Lower lobe of right lung (tissue), 2 donors: ENCODE measurements around the gene POLDIP3. TPM values are rescaled to one million over a fixed set of nuclear protein-coding genes. Genes with fewer than 3 reads are reported as not detected.

ENCODE experiments used
- ATAC-seq, 2 donors: fragments of 200-7000 bp; cut with Tn5 transposase; one replicate each; pipeline ENCODE4 v1.9.1; 2020 to 2022; ENCODE audit warnings: mild to moderate bottlenecking in 2 of 2, moderate library complexity in 2 of 2
- DNase-seq: peaks from one replicate; pipeline ENCODE4 v3.0.0-alpha.2; 2020
- H3K27ac ChIP-seq: fragments of 200-600 bp; one replicate; pipeline ENCODE4 v1.8.0; 2022
- H3K27me3 ChIP-seq: fragments of 200-600 bp; one replicate; pipeline ENCODE4 v1.8.0; 2022; ENCODE audit warnings: low read depth
- H3K36me3 ChIP-seq: fragments of 200-600 bp; one replicate; pipeline ENCODE4 v1.8.0; 2022; ENCODE audit warnings: mild to moderate bottlenecking
- H3K4me1 ChIP-seq: fragments of 200-600 bp; one replicate; pipeline ENCODE4 v1.8.0; 2022
- H3K4me3 ChIP-seq: fragments of 200-600 bp; one replicate; pipeline ENCODE4 v1.8.0; 2022; ENCODE audit warnings: mild to moderate bottlenecking
- H3K9me3 ChIP-seq: fragments of 200-600 bp; one replicate; pipeline ENCODE4 v1.8.0; 2022
- CTCF ChIP-seq: fragments of 200-600 bp; IDR thresholded peaks from one replicate; pipeline ENCODE4 v1.8.0; 2022; ENCODE audit warnings: antibody characterized with exemption, mild to moderate bottlenecking
- intact Hi-C: fragments of 100-400 bp; cut with DNase I; formaldehyde crosslinking; loops from one replicate; pipeline ENCODE4 v1.11.0; 2022
- total RNA-seq: library from RNA; stranded (reverse); fragmentation: NEBNext Ultra II Directional; extraction: Animal tissue kit (Norgen Biotek cat#: 25700); gene quantifications from one replicate; pipeline ENCODE4 v1.2.1, GENCODE V29; 2021
- donor health status: DM: no; HTN: yes; CAD: no; lungs with severe emphysema.

Gene POLDIP3
- total RNA-seq, 1 donor from 2014 or later: 75.0 TPM

- Histone ChIP-seq H3K27me3 (no peaks in the 10 kb centered on the region), H3K36me3 (peaks cover 100% of the 10 kb centered on the region), H3K27ac (no peak overlapping the region), H3K9me3 (no peaks in the 10 kb centered on the region), H3K4me1 (no peaks in the 10 kb centered on the region), H3K4me3 (no peak overlapping the region)
- TF ChIP-seq CTCF: no peak
- intact Hi-C loops: no loop called here
- no peak for DNase-seq
- no peak for ATAC-seq
Measured at GRCh38 chr22:42630211-42630610, 15.5 kb upstream of the POLDIP3 start.

GRCh38 chr22:42627981-42628380, 13.3 kb upstream of the POLDIP3 start:
- ATAC-seq: no peak
- no peaks in the 10 kb centered on the region for H3K27me3 ChIP-seq
- no peak overlapping the region for H3K4me3 ChIP-seq
- intact Hi-C loops: no loop called here
- H3K9me3 ChIP-seq: no peaks in the 10 kb centered on the region
- peaks cover 97% of the 10 kb centered on the region for H3K36me3 ChIP-seq
- H3K27ac ChIP-seq: no peak overlapping the region
- DNase-seq: no peak
- H3K4me1 ChIP-seq: no peaks in the 10 kb centered on the region
- no peak for TF ChIP-seq CTCF

GRCh38 chr22:42626951-42627625, 12.4 kb upstream of the POLDIP3 start:
- no peak for TF ChIP-seq CTCF
- Histone ChIP-seq H3K4me1 (no peaks in the 10 kb centered on the region), H3K9me3 (no peaks in the 10 kb centered on the region), H3K36me3 (peaks cover 96% of the 10 kb centered on the region), H3K27me3 (no peaks in the 10 kb centered on the region), H3K27ac (no peak overlapping the region), H3K4me3 (no peak overlapping the region)
- DNase-seq (no peak), ATAC-seq (no peak)
- intact Hi-C loops: no loop called here

- no peak for TF ChIP-seq CTCF
- intact Hi-C loops: no loop called here
- Histone ChIP-seq H3K9me3 (no peaks in the 10 kb centered on the region), H3K4me1 (peaks cover 4% of the 10 kb centered on the region), H3K27ac (no peak overlapping the region), H3K36me3 (peaks cover 94% of the 10 kb centered on the region), H3K27me3 (no peaks in the 10 kb centered on the region), H3K4me3 (no peak overlapping the region)
- DNase-seq (no peak), ATAC-seq (no peak)
Measured at GRCh38 chr22:42626431-42626830, 11.7 kb upstream of the POLDIP3 start.

- DNase-seq (no peak), ATAC-seq (no peak)
- Histone ChIP-seq H3K4me3 (no peak overlapping the region), H3K36me3 (peaks cover 90% of the 10 kb centered on the region), H3K27ac (no peak overlapping the region), H3K9me3 (no peaks in the 10 kb centered on the region), H3K4me1 (peaks cover 7% of the 10 kb centered on the region), H3K27me3 (no peaks in the 10 kb centered on the region)
- TF ChIP-seq CTCF: no peak
- intact Hi-C loops: no loop called here
Measured at GRCh38 chr22:42625416-42625815, 10.7 kb upstream of the POLDIP3 start.
